Naive B cell (primary cell): Measurements from ENCODE around the gene MMP25. TPM values are rescaled to one million over a fixed set of nuclear protein-coding genes. Genes with fewer than 3 reads are reported as not detected.
A peak's percentile ranks its signal among the peaks of the same experiment; 100 is the strongest.

Experiments used
- ATAC-seq, 2 donors: fragments of 150-1000 bp; cut with Tn5 transposase; 2 replicates each; pipeline ENCODE4 v1.10.0; 2021; ENCODE audit warnings: low read depth in 2 of 2, mild to moderate bottlenecking in 2 of 2, moderate library complexity in 2 of 2
- DNase-seq: peaks from one replicate; pipeline ENCODE4 v3.0.0; 2022
- H3K27ac Mint-ChIP-seq, 6 donors: one replicate each; pipeline ENCODE4 v1.8.0; 2020 to 2022; ENCODE audit warnings: mild to moderate bottlenecking in 6 of 6, mixed read lengths in 6 of 6, moderate library complexity in 5 of 6, inconsistent platforms in 2 of 6
- H3K27me3 Mint-ChIP-seq, 3 donors: one replicate each; pipeline ENCODE4 v1.8.0; 2021 to 2022; ENCODE audit warnings: mixed read lengths in 3 of 3, mild to moderate bottlenecking in 1 of 3
- H3K36me3 Mint-ChIP-seq, 2 donors: one replicate each; pipeline ENCODE4 v1.8.0; 2020 to 2022; ENCODE audit warnings: mixed read lengths in 2 of 2, inconsistent platforms in 1 of 2, mild to moderate bottlenecking in 1 of 2
- H3K4me1 Mint-ChIP-seq, 3 donors: one replicate each; pipeline ENCODE4 v1.8.0; 2020 to 2022; ENCODE audit warnings: mixed read lengths in 3 of 3, inconsistent platforms in 1 of 3, mild to moderate bottlenecking in 1 of 3, moderate library complexity in 1 of 3
- H3K4me3 Mint-ChIP-seq, 8 donors: one replicate each; pipeline ENCODE4 v1.8.0; 2020 to 2022; ENCODE audit warnings: mild to moderate bottlenecking in 8 of 8, mixed read lengths in 8 of 8, moderate library complexity in 8 of 8, inconsistent platforms in 2 of 8
- H3K9me3 Mint-ChIP-seq, 7 donors: one replicate each; pipeline ENCODE4 v1.8.0; 2020 to 2022; ENCODE audit warnings: mixed read lengths in 7 of 7, mild to moderate bottlenecking in 5 of 7, inconsistent platforms in 2 of 7, moderate library complexity in 1 of 7
- polyA plus RNA-seq, 6 donors: library from polyadenylated mRNA; unstranded; fragments of 300-500 nt; fragmentation: Illumina TruSeq; gene quantifications; one replicate each; pipeline ENCODE4 v1.2.3, GENCODE V29; 2021; ENCODE audit warnings: low read depth in 6 of 6

The MMP25 gene
- polyA plus RNA-seq, 6 donors from 2014 or later, result 0.29 to 0.55 TPM; not detected in 4

GRCh38 chr16:3092501-3092941 lies 46.2 kb downstream of the MMP25 start:
- peaks cover 10 to 23% (median 10%) of the 10 kb centered on the region in 3 donors for H3K4me1 Mint-ChIP-seq
- peaks cover 3 to 15% (median 10%) of the 10 kb centered on the region in 3 donors for H3K27me3 Mint-ChIP-seq
- no peaks in the 10 kb centered on the region for H3K9me3 Mint-ChIP-seq
- ATAC-seq, result no peak
- no peak overlapping the region for H3K27ac Mint-ChIP-seq
- H3K4me3 Mint-ChIP-seq, result no peak overlapping the region
- DNase-seq, result no peak
- no peaks in the 10 kb centered on the region for H3K36me3 Mint-ChIP-seq

- H3K36me3 Mint-ChIP-seq, result no peaks in the 10 kb centered on the region
- ATAC-seq (peak in 1 of 2 donors; percentile 24), DNase-seq (peak; percentile 36)
- no peaks in the 10 kb centered on the region for H3K27me3 Mint-ChIP-seq
- H3K4me3 Mint-ChIP-seq, result no peak overlapping the region
- H3K27ac Mint-ChIP-seq, result peak overlapping the region in 1 of 6 donors; percentile 15
- peaks cover 2 to 30% (median 9%) of the 10 kb centered on the region in 3 donors for H3K4me1 Mint-ChIP-seq
- no peaks in the 10 kb centered on the region for H3K9me3 Mint-ChIP-seq
These were observed 48.1 kb downstream of the MMP25 start for GRCh38 chr16:3094289-3095027.

GRCh38 chr16:3095869-3096268 lies 49.5 kb downstream of the MMP25 start:
- Mint-ChIP-seq H3K4me1 (peaks cover 11 to 36% (median 20%) of the 10 kb centered on the region in 3 donors), H3K27ac (peak overlapping the region in 1 of 6 donors; percentile 62), H3K27me3 (no peaks in the 10 kb centered on the region), H3K9me3 (no peaks in the 10 kb centered on the region), H3K4me3 (peak overlapping the region in 3 of 8 donors; percentile 12 to 56 (median 47)), H3K36me3 (no peaks in the 10 kb centered on the region)
- peak; percentile 75 for DNase-seq
- ATAC-seq, result peak; percentile 88 to 90

GRCh38 chr16:3096362-3096761 lies 50.0 kb downstream of the MMP25 start:
- Mint-ChIP-seq H3K4me1 (peaks cover 16 to 41% (median 23%) of the 10 kb centered on the region in 3 donors), H3K27ac (peak overlapping the region in 2 of 6 donors; percentile 21 to 62)
- no peak for ATAC-seq

GRCh38 chr16:3097266-3097665 lies 50.9 kb downstream of the MMP25 start:
- H3K27me3 Mint-ChIP-seq, result no peaks in the 10 kb centered on the region
- H3K4me3 Mint-ChIP-seq, result no peak overlapping the region
- H3K27ac Mint-ChIP-seq, result peak overlapping the region in 1 of 6 donors; percentile 28
- DNase-seq, result no peak
- peaks cover 22 to 50% (median 28%) of the 10 kb centered on the region in 3 donors for H3K4me1 Mint-ChIP-seq
- no peak for ATAC-seq
- H3K9me3 Mint-ChIP-seq, result no peaks in the 10 kb centered on the region
- no peaks in the 10 kb centered on the region for H3K36me3 Mint-ChIP-seq

More at GRCh38 chr16:3096362-3096761, 50.0 kb downstream of the MMP25 start:
- Mint-ChIP-seq H3K9me3 (no peaks in the 10 kb centered on the region), H3K4me3 (peak overlapping the region in 2 of 8 donors; percentile 12 to 15), H3K36me3 (no peaks in the 10 kb centered on the region), H3K27me3 (no peaks in the 10 kb centered on the region)
- no peak for DNase-seq

GRCh38 chr16:3098459-3099394 lies 52.4 kb downstream of the MMP25 start, which contains the start of gene ZSCAN10:
Gene ZSCAN10, minus strand, starts transcription at chr16:3099294. Its CDS starts 6,357 bp downstream, at chr16:3092937.
- peak within 1 kb of the TSS; percentile 71 to 91 (median 80) for H3K4me3 Mint-ChIP-seq
- H3K27ac Mint-ChIP-seq, result peak within 1 kb of the TSS in 3 of 6 donors; percentile 56 to 90 (median 85)
- DNase-seq, result no peak
- no peaks in the 10 kb centered on the region for H3K27me3 Mint-ChIP-seq
- ATAC-seq, result no peak
- H3K36me3 Mint-ChIP-seq, result no peaks in the 10 kb centered on the region
- H3K9me3 Mint-ChIP-seq, result no peaks in the 10 kb centered on the region
- H3K4me1 Mint-ChIP-seq, result peaks cover 22 to 52% (median 29%) of the 10 kb centered on the region in 3 donors

- no peak for DNase-seq
- no peaks in the 10 kb centered on the region for H3K9me3 Mint-ChIP-seq
- H3K36me3 Mint-ChIP-seq, result no peaks in the 10 kb centered on the region
- H3K4me1 Mint-ChIP-seq, result peaks cover 22 to 52% (median 27%) of the 10 kb centered on the region in 3 donors
- ATAC-seq, result no peak
- peak overlapping the region in 3 of 6 donors; percentile 27 to 56 (median 39) for H3K27ac Mint-ChIP-seq
- H3K4me3 Mint-ChIP-seq, result peak overlapping the region in 3 of 8 donors; percentile 56 to 71 (median 60)
- H3K27me3 Mint-ChIP-seq, result no peaks in the 10 kb centered on the region
These were observed 53.0 kb downstream of the MMP25 start for GRCh38 chr16:3099395-3099731.

GRCh38 chr16:3099732-3100499 lies 53.6 kb downstream of the MMP25 start:
- Mint-ChIP-seq H3K27me3 (no peaks in the 10 kb centered on the region), H3K9me3 (no peaks in the 10 kb centered on the region)

GRCh38 chr16:3101018-3101840 lies 54.9 kb downstream of the MMP25 start:
- no peaks in the 10 kb centered on the region for H3K27me3 Mint-ChIP-seq
- peak overlapping the region; percentile 47 to 94 (median 84) for H3K4me3 Mint-ChIP-seq
- no peak for ATAC-seq
- H3K9me3 Mint-ChIP-seq, result no peaks in the 10 kb centered on the region
- H3K36me3 Mint-ChIP-seq, result no peaks in the 10 kb centered on the region
- peak overlapping the region in 2 of 6 donors; percentile 26 to 53 for H3K27ac Mint-ChIP-seq
- H3K4me1 Mint-ChIP-seq, result peaks cover 20 to 42% (median 24%) of the 10 kb centered on the region in 3 donors
- peak; percentile 33 for DNase-seq

More at GRCh38 chr16:3099732-3100499, 53.6 kb downstream of the MMP25 start:
- no peaks in the 10 kb centered on the region for H3K36me3 Mint-ChIP-seq
- DNase-seq, result peak; percentile 67
- peak overlapping the region; percentile 71 to 91 (median 80) for H3K4me3 Mint-ChIP-seq
- ATAC-seq, result peak; percentile 79 to 82
- peaks cover 20 to 48% (median 24%) of the 10 kb centered on the region in 3 donors for H3K4me1 Mint-ChIP-seq
- peak overlapping the region in 3 of 6 donors; percentile 33 to 85 (median 56) for H3K27ac Mint-ChIP-seq

- Mint-ChIP-seq H3K27me3 (no peaks in the 10 kb centered on the region), H3K4me1 (peaks cover 22 to 42% (median 27%) of the 10 kb centered on the region in 3 donors), H3K27ac (peak overlapping the region in 3 of 6 donors; percentile 68 to 85 (median 77)), H3K9me3 (no peaks in the 10 kb centered on the region), H3K36me3 (no peaks in the 10 kb centered on the region), H3K4me3 (peak overlapping the region in 7 of 8 donors; percentile 75 to 94 (median 84))
- ATAC-seq, result no peak
- no peak for DNase-seq
These were observed 55.6 kb downstream of the MMP25 start for GRCh38 chr16:3101841-3102470.

GRCh38 chr16:3106205-3106928 lies 60.0 kb downstream of the MMP25 start:
- DNase-seq, result peak; percentile 85
- H3K27ac Mint-ChIP-seq, result peak overlapping the region in 2 of 6 donors; percentile 54 to 59
- peak; percentile 90 to 91 for ATAC-seq
- H3K9me3 Mint-ChIP-seq, result no peaks in the 10 kb centered on the region
- peak overlapping the region; percentile 76 to 89 (median 84) for H3K4me3 Mint-ChIP-seq
- H3K36me3 Mint-ChIP-seq, result no peaks in the 10 kb centered on the region
- peaks cover 13 to 25% (median 14%) of the 10 kb centered on the region in 3 donors for H3K4me1 Mint-ChIP-seq
- peaks cover 0 to 5% (median 0%) of the 10 kb centered on the region in 3 donors for H3K27me3 Mint-ChIP-seq
